GM18519 (cell line): ENCODE measurements around the gene DNM1.

ENCODE experiments used
- ATAC-seq: cut with Tn5 transposase; IDR thresholded peaks from one replicate; pipeline ENCODE4 v1.9.1; 2021; ENCODE audit warnings: mild to moderate bottlenecking, moderate library complexity; ENCODE audit not compliant: unreplicated experiment, low FRiP score

The DNM1 gene

GRCh38 chr9:128297221-128297773 lies 94.1 kb downstream of the DNM1 start:
- ATAC-seq: no peak

- no peak for ATAC-seq
Observed at GRCh38 chr9:128298535-128299482, 95.6 kb downstream of the DNM1 start.

- no peak for ATAC-seq
Observed at GRCh38 chr9:128304136-128304970, 101.2 kb downstream of the DNM1 start.
